ENCODE measurements around the gene KAT6B.

The KAT6B gene

DNA sequence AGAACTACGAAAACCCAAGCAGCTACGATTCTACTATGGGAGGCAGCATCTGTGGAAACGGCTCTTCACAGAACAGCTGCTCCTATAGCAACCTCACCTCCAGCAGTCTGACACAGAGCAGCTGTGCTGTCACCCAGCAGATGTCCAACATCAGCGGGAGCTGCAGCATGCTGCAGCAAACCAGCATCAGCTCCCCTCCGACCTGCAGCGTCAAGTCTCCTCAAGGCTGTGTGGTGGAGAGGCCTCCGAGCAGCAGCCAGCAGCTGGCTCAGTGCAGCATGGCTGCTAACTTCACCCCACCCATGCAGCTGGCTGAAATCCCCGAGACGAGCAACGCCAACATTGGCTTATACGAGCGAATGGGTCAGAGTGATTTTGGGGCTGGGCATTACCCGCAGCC, 203.5 kb downstream of the KAT6B start:
- TF ChIP-seq POLR2AphosphoS5 (IDR thresholded peaks at IDR 0.05; ENCODE audit: low read depth, low read length) (no peak), FOXP2 (optimal IDR thresholded peaks at IDR 0.05; ENCODE audit: borderline replicate concordance, extremely low read depth, extremely low read length, insufficient read depth) (no peak), TAF1 (IDR thresholded peaks at IDR 0.05; ENCODE audit: borderline replicate concordance, insufficient read depth, low read length) (no peak), REST (IDR thresholded peaks at IDR 0.05; ENCODE audit: insufficient read depth in 1 of 2, low read depth in 2 of 2, low read length in 2 of 2) (no peak), SIN3A (IDR thresholded peaks at IDR 0.05; ENCODE audit: borderline replicate concordance, insufficient read depth, low read length) (no peak)

GRCh38 chr10:75030371-75030770, 204.0 kb downstream of the KAT6B start:
- TF ChIP-seq REST (IDR thresholded peaks at IDR 0.05; ENCODE audit: insufficient read depth in 1 of 2, low read depth in 2 of 2, low read length in 2 of 2) (no peak), FOXP2 (optimal IDR thresholded peaks at IDR 0.05; ENCODE audit: borderline replicate concordance, extremely low read depth, extremely low read length, insufficient read depth) (no peak), TAF1 (IDR thresholded peaks at IDR 0.05; ENCODE audit: borderline replicate concordance, insufficient read depth, low read length) (no peak), SIN3A (IDR thresholded peaks at IDR 0.05; ENCODE audit: borderline replicate concordance, insufficient read depth, low read length) (no peak), POLR2AphosphoS5 (IDR thresholded peaks at IDR 0.05; ENCODE audit: low read depth, low read length) (no peak)

- TF ChIP-seq SIN3A (IDR thresholded peaks at IDR 0.05; ENCODE audit: borderline replicate concordance, insufficient read depth, low read length) (no peak), POLR2AphosphoS5 (IDR thresholded peaks at IDR 0.05; ENCODE audit: low read depth, low read length) (no peak), TAF1 (IDR thresholded peaks at IDR 0.05; ENCODE audit: borderline replicate concordance, insufficient read depth, low read length) (no peak), FOXP2 (optimal IDR thresholded peaks at IDR 0.05; ENCODE audit: borderline replicate concordance, extremely low read depth, extremely low read length, insufficient read depth) (no peak), REST (IDR thresholded peaks at IDR 0.05; ENCODE audit: insufficient read depth in 1 of 2, low read depth in 2 of 2, low read length in 2 of 2) (no peak)
Observed at GRCh38 chr10:75032119-75032518, 205.7 kb downstream of the KAT6B start.

DNA sequence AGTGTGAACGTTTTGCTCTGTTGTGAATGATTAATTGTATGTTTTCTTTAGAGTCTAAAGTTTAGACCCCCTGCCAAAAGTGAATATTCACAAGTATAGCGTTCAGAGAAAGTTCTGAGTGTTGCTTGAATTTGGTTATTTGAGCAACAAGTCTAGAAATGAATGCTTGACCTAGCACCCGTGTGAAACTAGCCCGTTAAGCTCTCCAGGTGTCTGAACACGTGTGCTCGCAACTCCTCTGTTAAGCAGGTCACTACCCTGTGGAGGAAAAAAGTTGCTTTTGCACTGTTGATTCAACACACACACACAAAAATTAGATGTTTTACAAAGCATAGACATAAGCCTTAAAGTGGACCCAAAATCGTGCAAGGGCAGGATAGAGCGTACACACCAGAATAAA, 206.4 kb downstream of the KAT6B start:
- TF ChIP-seq SIN3A (IDR thresholded peaks at IDR 0.05; ENCODE audit: borderline replicate concordance, insufficient read depth, low read length) (no peak), POLR2AphosphoS5 (IDR thresholded peaks at IDR 0.05; ENCODE audit: low read depth, low read length) (no peak), REST (IDR thresholded peaks at IDR 0.05; ENCODE audit: insufficient read depth in 1 of 2, low read depth in 2 of 2, low read length in 2 of 2) (no peak)
